Calu3 (cell line): ENCODE measurements around the gene MYO10. TPM values are rescaled to one million over a fixed set of nuclear protein-coding genes. Genes with fewer than 3 reads are reported as not detected.

Experiments used
- BruUV-seq: library from RNA; stranded (reverse); fragments of 400-500 nt; replicated peaks from 2 replicates; lab custom pipeline; 2021; lab: Mats Ljungman, UMichigan
- CTCF ChIA-PET: fragments of 300-600 bp; sonication (Branson Sonifier 250); formaldehyde crosslinking; loops from one replicate; lab custom pipeline; 2022; ENCODE audit warnings: antibody characterized with exemption; lab: Charles Lee
- DNase-seq: peaks from one replicate; pipeline ENCODE4 v3.0.0; 2022
- H3K27ac Mint-ChIP-seq: one replicate; pipeline ENCODE4 v1.8.0; 2022; ENCODE audit warnings: mixed read lengths; ENCODE audit not compliant: unreplicated experiment
- H3K27me3 Mint-ChIP-seq: one replicate; pipeline ENCODE4 v1.8.0; 2022; ENCODE audit warnings: mixed read lengths; ENCODE audit not compliant: unreplicated experiment
- H3K36me3 Mint-ChIP-seq: one replicate; pipeline ENCODE4 v1.8.0; 2022; ENCODE audit warnings: mild to moderate bottlenecking, moderate library complexity, mixed read lengths; ENCODE audit not compliant: insufficient read depth, unreplicated experiment
- H3K4me1 Mint-ChIP-seq: one replicate; pipeline ENCODE4 v1.8.0; 2022; ENCODE audit warnings: mild to moderate bottlenecking, low read depth, mixed read lengths; ENCODE audit not compliant: unreplicated experiment
- H3K4me3 Mint-ChIP-seq: one replicate; pipeline ENCODE4 v1.8.0; 2022; ENCODE audit warnings: mild to moderate bottlenecking, low read depth, moderate library complexity, mixed read lengths; ENCODE audit not compliant: unreplicated experiment
- H3K9me3 Mint-ChIP-seq: one replicate; pipeline ENCODE4 v1.8.0; 2022; ENCODE audit warnings: low read depth, mixed read lengths; ENCODE audit not compliant: unreplicated experiment
- CTCF ChIP-seq: fragments of 200-600 bp; IDR thresholded peaks from one replicate; pipeline ENCODE4 v1.8.0; 2022; ENCODE audit warnings: antibody characterized with exemption; ENCODE audit not compliant: unreplicated experiment
- intact Hi-C: fragments of 100-400 bp; cut with micrococcal nuclease; formaldehyde crosslinking; loops from one replicate; pipeline ENCODE4 v1.10.0; 2022; ENCODE audit not compliant: unreplicated experiment
- total RNA-seq: library from RNA; stranded (reverse); gene quantifications from 2 replicates; pipeline ENCODE4 v1.2.3, GENCODE V29; 2022

Gene MYO10
- total RNA-seq, 1 experiment from 2014 or later: 101 TPM

- no peak for TF ChIP-seq CTCF
- no peaks in the 10 kb centered on the region for H3K9me3 Mint-ChIP-seq
- BruUV-seq: no TSS peak
- DNase-seq: no peak
- H3K4me3 Mint-ChIP-seq: no peak overlapping the region
- no peak overlapping the region for H3K27ac Mint-ChIP-seq
- CTCF ChIA-PET: interaction anchor here (1.2 kb wide), 1 partner anchor 116 kb away, joined by 3 read pairs; no protein-coding TSS in a partner anchor
- no peaks in the 10 kb centered on the region for H3K27me3 Mint-ChIP-seq
- peaks cover 85% of the 10 kb centered on the region for H3K36me3 Mint-ChIP-seq
- H3K4me1 Mint-ChIP-seq: no peaks in the 10 kb centered on the region
- intact Hi-C loops: no loop called here
Observed at GRCh38 chr5:16668631-16669030, 267.5 kb downstream of the MYO10 start.

- DNase-seq: no peak
- Mint-ChIP-seq H3K27ac (no peak overlapping the region), H3K4me3 (no peak overlapping the region), H3K4me1 (no peaks in the 10 kb centered on the region), H3K36me3 (peaks cover 82% of the 10 kb centered on the region), H3K27me3 (no peaks in the 10 kb centered on the region), H3K9me3 (no peaks in the 10 kb centered on the region)
- CTCF ChIA-PET: no interaction called here
- BruUV-seq: no TSS peak
- intact Hi-C loops: no loop called here
- TF ChIP-seq CTCF: no peak
Observed at GRCh38 chr5:16668194-16668593, 267.9 kb downstream of the MYO10 start.

GRCh38 chr5:16666883-16667398 is 269.1 kb downstream of the MYO10 start:
- no peak for TF ChIP-seq CTCF
- H3K27me3 Mint-ChIP-seq: no peaks in the 10 kb centered on the region
- H3K9me3 Mint-ChIP-seq: no peaks in the 10 kb centered on the region
- H3K4me3 Mint-ChIP-seq: no peak overlapping the region
- H3K4me1 Mint-ChIP-seq: no peaks in the 10 kb centered on the region
- H3K27ac Mint-ChIP-seq: peak overlapping the region; percentile 25
- intact Hi-C loops: loop anchor here (2.0 kb wide), 1 partner anchor 178 kb away; no protein-coding TSS in a partner anchor
- peaks cover 82% of the 10 kb centered on the region for H3K36me3 Mint-ChIP-seq
- no TSS peak for BruUV-seq
- DNase-seq: no peak
- CTCF ChIA-PET: interaction anchor here (0.9 kb wide), 1 partner anchor 11 kb away, joined by 5 read pairs; no protein-coding TSS in a partner anchor

- BruUV-seq: no TSS peak
- no peak overlapping the region for H3K27ac Mint-ChIP-seq
- CTCF ChIA-PET: no interaction called here
Observed at GRCh38 chr5:16666130-16666882, 269.8 kb downstream of the MYO10 start.

More at GRCh38 chr5:16666130-16666882, 269.8 kb downstream of the MYO10 start:
- Mint-ChIP-seq H3K27me3 (no peaks in the 10 kb centered on the region), H3K4me3 (no peak overlapping the region), H3K36me3 (peaks cover 80% of the 10 kb centered on the region), H3K9me3 (no peaks in the 10 kb centered on the region), H3K4me1 (no peaks in the 10 kb centered on the region)
- no peak for TF ChIP-seq CTCF
- no peak for DNase-seq
- intact Hi-C loops: loop anchor here (2.0 kb wide), 1 partner anchor 178 kb away; no protein-coding TSS in a partner anchor
